Measurements from ENCODE around the gene DOK1. TPM values are rescaled to one million over a fixed set of nuclear protein-coding genes. Genes with fewer than 3 reads are reported as not detected.

The DOK1 gene
- total RNA-seq, 8 experiments from 2014 or later = 1.6 to 23.0 (median 6.3) TPM

DNA sequence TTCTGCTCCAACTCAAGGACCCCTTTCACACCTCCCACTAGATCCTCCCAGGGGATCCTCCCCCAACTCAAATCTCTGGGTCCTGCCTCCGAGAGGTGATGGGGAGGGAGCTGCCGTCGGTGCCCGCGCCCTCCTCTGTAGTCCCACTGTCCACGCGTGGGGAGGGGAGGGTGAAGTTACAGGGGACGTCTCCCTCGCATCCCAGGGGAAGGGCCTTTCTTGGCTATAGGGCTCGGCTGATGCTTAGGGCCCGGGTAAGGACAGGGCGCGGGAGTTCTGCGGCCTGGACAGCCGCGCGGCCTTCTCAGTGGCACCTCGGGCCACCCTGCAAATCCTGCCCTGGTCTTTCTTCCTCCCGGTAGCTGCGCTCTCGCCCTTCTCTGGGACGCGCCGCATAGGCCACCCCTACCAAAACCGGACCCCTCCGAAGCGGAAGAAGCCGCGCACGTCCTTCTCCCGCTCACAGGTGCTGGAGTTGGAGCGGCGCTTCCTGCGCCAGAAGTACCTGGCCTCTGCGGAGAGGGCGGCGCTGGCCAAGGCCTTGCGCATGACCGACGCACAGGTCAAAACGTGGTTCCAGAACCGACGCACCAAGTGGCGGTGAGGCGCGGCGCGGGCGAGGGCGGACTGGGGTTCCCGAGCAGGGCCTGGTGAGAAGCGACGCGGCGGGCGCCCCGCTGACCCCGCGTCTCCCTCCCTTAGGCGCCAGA, 39.1 kb upstream of the DOK1 start:
- H3K4me1 ChIP-seq (replicated peaks in 1 of 2) = peaks cover 0 to 3% of the 10 kb centered on the region in 2 donors
- no peak for ATAC-seq (replicated peaks in 6 of 8)
- no peak overlapping the region for H3K27ac ChIP-seq
- in situ Hi-C loops (cut with MboI; ENCODE audit: low pct_unique_long_range_greater_than_20kb in 2 of 9, low sequenced_read_pairs in 9 of 9, unreplicated experiment in 9 of 9) = no loop called here
- WGBS, 10 experiments = 12 to 33% (median 21%) methylated on average over 3 to 13 of the region's 60 CpGs; no CpG with 5 or more reads in 7 of the 10 experiments
- peak overlapping the region in 2 of 5 donors; percentile 25 to 35 for H3K4me3 ChIP-seq

DNA sequence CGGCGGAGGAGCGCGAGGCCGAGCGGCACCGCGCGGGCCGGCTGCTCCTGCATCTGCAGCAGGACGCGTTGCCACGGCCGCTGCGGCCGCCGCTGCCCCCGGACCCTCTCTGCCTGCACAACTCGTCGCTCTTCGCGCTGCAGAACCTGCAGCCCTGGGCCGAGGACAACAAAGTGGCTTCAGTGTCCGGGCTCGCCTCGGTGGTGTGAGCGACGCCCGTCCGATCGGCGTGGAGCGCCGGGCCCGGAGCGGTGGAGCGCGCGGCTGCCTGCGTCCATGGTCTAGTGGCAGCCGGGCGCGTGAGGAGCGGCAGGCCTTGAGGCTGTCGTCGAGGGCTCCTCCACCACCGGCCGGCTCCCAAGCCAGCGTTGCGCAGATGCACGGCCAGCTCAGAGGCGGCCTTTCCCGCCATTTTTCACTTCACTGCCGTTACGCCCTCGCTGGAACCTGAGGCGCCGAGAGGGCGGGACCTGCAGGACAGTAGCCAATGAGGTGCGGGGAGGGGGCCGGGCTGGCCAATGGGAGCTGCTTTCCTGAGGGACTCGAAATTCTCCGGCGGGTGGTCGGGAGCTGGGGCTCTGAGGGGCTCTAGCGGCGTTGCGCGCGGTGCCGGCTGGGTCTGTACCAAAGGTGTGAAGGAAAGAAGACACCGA, 38.4 kb upstream of the DOK1 start:
- 4 to 20% (median 15%) methylated on average over 1 to 27 of the region's 72 CpGs; no CpG with 5 or more reads in 7 of the 10 experiments for WGBS, 10 experiments
- in situ Hi-C loops (cut with MboI; ENCODE audit: low pct_unique_long_range_greater_than_20kb in 2 of 9, low sequenced_read_pairs in 9 of 9, unreplicated experiment in 9 of 9) = no loop called here
- Histone ChIP-seq H3K4me1 (replicated peaks in 1 of 2) (peaks cover 0 to 3% of the 10 kb centered on the region in 2 donors), H3K27ac (no peak overlapping the region), H3K4me3 (peak overlapping the region; percentile 9 to 35 (median 24))
- peak; percentile 31 to 96 (median 83) for ATAC-seq (replicated peaks in 6 of 8)

DNA sequence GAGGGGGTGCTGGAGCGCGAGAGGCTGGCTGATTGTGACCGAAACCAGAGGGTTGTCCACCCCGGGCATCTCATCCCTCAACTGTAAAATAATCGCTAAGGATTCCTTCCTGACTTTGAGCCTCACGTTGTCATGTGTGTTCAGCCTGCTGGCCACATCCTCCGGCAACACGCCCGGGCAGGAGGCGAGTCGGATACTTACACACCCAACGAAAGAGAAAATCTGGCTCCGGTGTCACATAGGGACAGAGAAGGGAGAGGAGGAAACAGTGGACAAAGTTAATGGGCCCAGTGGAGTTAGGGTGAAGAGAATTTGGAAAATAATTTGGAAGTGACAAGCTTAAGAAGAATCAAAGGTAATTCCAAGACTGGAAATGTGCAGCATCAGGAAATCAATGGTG, 37.9 kb upstream of the DOK1 start:
- Histone ChIP-seq H3K4me3 (peak overlapping the region in 3 of 5 donors; percentile 20 to 35 (median 24)), H3K4me1 (replicated peaks in 1 of 2) (peaks cover 0 to 3% of the 10 kb centered on the region in 2 donors), H3K27ac (no peak overlapping the region)
- ATAC-seq (replicated peaks in 6 of 8) = no peak
- WGBS, 10 experiments = 58 to 100% (median 68%) methylated on average over 1 to 9 of the region's 13 CpGs; no CpG with 5 or more reads in 3 of the 10 experiments
- in situ Hi-C loops (cut with MboI; ENCODE audit: low pct_unique_long_range_greater_than_20kb in 2 of 9, low sequenced_read_pairs in 9 of 9, unreplicated experiment in 9 of 9) = no loop called here

DNA sequence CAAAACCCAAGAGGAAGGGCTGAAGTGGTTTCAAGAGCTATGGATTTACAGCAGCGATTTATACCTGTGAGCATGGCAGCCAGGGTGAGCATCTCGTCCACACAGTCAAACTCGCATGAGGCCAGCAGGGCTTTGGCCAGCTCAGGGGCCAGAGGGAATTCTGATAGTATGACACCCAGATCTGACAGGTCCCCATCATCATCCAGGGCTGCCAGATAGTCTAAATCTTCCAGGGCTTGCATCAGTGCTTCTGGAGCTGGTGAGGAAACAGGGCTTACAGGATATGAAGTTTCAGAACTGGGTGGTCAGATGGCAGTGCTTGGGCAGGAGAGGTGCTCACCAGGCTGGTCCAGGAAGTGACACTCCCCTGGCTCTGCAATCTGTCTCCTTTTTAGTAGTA, 32.0 kb upstream of the DOK1 start:
- no peak for ATAC-seq (replicated peaks in 6 of 8)
- no peak overlapping the region for H3K27ac ChIP-seq
- H3K4me1 ChIP-seq (replicated peaks in 1 of 2) = no peaks in the 10 kb centered on the region
- in situ Hi-C loops (cut with MboI; ENCODE audit: low pct_unique_long_range_greater_than_20kb in 2 of 9, low sequenced_read_pairs in 9 of 9, unreplicated experiment in 9 of 9) = no loop called here
- no peak overlapping the region for H3K4me3 ChIP-seq
- WGBS, 10 experiments = 20 to 90% (median 44%) methylated on average over 1 to 3 of the region's 3 CpGs; no CpG with 5 or more reads in 3 of the 10 experiments

DNA sequence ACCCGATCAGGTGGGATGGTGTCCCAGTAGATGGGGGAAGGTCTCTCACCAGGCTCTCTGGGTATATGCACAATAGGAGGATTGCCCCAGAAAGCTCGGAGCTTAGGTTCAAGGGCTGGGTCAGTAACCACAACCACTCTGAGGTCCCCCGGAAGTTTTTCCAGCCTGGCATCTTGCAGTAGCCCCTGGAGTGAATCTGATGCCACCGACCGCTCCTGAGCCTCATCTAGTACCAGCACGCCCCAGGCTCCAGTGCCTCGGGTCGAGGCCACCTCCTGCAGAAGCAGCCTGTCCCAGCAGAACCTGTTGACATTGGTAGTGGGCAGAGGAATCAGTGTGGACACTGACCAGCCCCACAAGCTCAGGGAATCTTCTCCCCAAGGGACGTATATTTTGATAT, 30.5 kb upstream of the DOK1 start:
- no peak for ATAC-seq (replicated peaks in 6 of 8)
- WGBS, 10 experiments = 17 to 100% (median 80%) methylated on average over 1 to 6 of the region's 9 CpGs; no CpG with 5 or more reads in 5 of the 10 experiments
- H3K4me3 ChIP-seq = no peak overlapping the region
- no peak overlapping the region for H3K27ac ChIP-seq
- H3K4me1 ChIP-seq (replicated peaks in 1 of 2) = peaks cover 5 to 6% of the 10 kb centered on the region in 2 donors
- in situ Hi-C loops (cut with MboI; ENCODE audit: low pct_unique_long_range_greater_than_20kb in 2 of 9, low sequenced_read_pairs in 9 of 9, unreplicated experiment in 9 of 9) = no loop called here

DNA sequence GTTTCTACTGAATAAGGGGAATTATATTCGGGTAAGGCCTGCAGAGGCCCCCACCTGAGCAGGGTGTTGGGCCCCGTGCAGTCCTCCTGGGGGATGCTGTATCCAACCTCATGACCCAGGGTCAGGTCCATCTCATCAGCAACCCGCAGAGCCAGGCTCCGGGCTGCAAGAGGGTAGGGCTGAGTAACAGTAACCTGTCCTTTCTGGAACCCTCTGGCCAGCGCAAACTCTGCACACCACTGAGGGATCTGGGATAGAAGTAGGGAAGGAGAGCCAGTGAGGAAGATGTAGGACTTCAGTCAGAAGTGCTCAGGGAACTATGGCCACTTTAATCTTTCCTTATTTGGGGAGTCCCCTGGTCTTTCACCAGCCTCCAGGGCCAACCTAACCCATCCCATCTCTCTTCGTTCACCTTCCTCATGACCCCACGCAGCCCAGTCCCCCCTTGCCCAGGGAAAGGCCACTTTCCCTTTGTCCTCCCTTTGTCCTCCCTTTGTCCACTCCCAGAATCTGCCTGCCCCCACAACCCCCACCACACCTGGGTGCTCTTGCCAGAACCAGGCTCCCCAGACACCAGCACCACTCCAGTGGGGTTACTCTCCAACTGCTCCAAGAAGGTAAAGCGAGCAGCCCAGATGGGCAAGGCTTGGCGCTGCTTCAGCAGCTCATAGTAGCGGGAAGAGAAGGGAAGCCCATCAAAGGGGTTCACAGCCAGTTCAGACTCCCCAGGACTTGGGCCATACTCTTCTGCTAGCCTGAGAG, 29.4 kb upstream of the DOK1 start:
- in situ Hi-C loops (cut with MboI; ENCODE audit: low pct_unique_long_range_greater_than_20kb in 2 of 9, low sequenced_read_pairs in 9 of 9, unreplicated experiment in 9 of 9) = no loop called here

DNA sequence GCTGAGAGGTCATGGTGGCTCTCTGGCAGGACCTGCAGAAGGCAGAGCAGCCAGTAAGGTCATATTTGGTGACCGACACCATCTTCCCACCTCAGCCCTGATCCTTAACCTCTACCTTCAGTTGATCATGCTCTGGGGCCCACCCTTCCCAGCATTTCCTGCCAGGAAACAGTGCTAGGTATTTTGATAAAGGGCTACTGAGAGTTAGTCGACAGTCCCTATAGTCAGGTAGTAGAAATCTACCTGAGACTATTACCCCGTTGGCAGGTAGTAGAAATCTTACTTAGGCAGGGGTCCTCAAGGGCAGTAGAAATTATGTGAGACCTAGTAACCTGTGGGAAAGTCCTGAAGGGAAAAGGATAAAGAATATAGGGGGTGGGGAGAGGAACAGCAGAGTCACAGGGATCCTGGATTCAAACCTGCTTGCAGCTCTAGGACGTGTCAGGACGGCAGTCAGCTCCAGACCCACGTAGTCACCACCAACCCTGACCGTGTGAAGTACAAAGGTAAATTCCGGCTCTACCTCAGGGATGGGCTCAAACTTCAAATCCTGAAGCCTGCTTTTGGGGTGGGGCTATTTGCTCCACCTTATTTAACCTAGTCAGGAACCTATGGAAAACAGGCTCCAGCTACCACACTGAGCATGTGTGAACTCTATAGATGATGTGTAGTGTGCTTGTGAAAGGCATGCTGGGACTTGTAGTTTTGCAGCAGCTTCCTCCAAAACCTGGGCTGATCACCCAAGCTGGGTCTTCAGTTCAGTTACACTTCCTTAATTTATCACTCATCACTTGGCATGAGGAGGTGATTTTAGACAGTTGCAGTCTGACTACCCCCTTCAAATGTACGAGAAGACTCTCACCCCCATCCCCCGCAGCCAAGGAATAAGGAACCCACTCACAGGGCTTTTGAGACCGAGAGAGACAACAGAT, 28.5 kb upstream of the DOK1 start, which contains the start of gene DQX1:
DQX1 (minus strand) TSS at position 515 of the 932 bp plus-strand sequence; CDS start at position 13, 502 bp downstream.
- Histone ChIP-seq H3K4me1 (replicated peaks in 1 of 2) (peaks cover 8% of the 10 kb centered on the region in 2 donors), H3K27ac (no peak within 1 kb of the TSS), H3K4me3 (no peak within 1 kb of the TSS)
- in situ Hi-C loops (cut with MboI; ENCODE audit: low pct_unique_long_range_greater_than_20kb in 2 of 9, low sequenced_read_pairs in 9 of 9, unreplicated experiment in 9 of 9) = no loop called here
- no peak for ATAC-seq (replicated peaks in 6 of 8)
- WGBS, 10 experiments = 60 to 100% (median 90%) methylated on average over 1 to 11 of the region's 11 CpGs; no CpG with 5 or more reads in 1 of the 10 experiments

More for the DNA sequence above, 29.4 kb upstream of the DOK1 start:
- 80 to 100% (median 90%) methylated on average over 1 to 7 of the region's 10 CpGs; no CpG with 5 or more reads in 4 of the 10 experiments for whole genome bisulfite sequencing, 10 experiments
- no peak overlapping the region for H3K4me3 ChIP-seq
- H3K27ac ChIP-seq = no peak overlapping the region
- no peak for ATAC-seq (replicated peaks in 6 of 8)
- peaks cover 5 to 6% of the 10 kb centered on the region in 2 donors for H3K4me1 ChIP-seq (replicated peaks in 1 of 2)

DNA sequence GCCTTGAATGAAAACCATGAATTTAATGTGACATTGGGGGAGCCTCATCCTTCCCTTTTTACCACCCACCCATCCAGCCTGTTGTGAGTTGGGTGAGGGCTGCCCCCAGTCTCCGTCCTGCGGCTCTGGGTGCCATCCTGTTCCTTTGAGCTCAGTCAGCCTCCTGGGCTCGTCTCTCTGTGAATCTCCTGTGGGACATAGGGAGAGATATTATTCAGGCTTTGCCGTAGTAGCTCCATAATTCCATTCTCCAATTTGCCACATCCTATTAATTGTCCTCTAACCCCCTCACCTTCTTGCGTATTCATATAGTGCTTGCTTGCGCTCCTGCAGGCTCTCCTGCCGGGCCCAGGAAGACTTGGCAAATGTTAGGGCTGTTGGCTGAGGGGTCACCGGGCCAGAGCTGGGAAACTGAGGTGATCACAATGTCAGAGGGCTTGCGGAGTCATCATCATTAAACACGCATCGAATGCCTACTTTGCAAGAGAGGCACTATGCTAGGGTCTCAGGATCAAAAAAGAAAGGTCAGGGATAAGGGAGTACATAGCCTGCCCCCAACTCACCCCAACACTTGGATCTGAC, 27.8 kb upstream of the DOK1 start:
- in situ Hi-C loops (cut with MboI; ENCODE audit: low pct_unique_long_range_greater_than_20kb in 2 of 9, low sequenced_read_pairs in 9 of 9, unreplicated experiment in 9 of 9) = no loop called here
- WGBS, 10 experiments = 82 to 100% (median 97%) methylated on average over 1 to 6 of the region's 11 CpGs; no CpG with 5 or more reads in 2 of the 10 experiments

DNA sequence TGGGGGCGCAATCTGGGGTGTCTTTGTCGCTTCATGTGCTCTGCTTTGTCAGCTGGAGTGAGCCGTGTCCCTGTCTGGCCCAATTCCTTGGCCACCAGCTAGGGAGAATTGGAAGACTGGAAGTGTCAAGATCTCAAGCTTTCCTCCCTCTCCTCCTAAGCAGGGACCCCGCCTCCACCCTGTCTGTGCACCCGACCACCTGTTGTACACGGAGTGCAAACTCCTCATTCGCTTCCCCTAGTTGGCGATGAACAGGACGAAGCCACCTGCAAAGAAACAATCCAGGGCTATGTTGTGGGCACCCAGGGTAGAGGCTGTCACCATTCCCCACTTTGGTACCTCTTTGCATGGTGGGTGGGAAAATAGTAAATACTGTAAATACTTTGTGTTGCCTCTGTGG, 26.8 kb upstream of the DOK1 start:
- H3K4me3 ChIP-seq = no peak overlapping the region
- no peak overlapping the region for H3K27ac ChIP-seq
- 60 to 100% (median 100%) methylated on average over 1 to 6 of the region's 9 CpGs; no CpG with 5 or more reads in 4 of the 10 experiments for WGBS, 10 experiments
- ATAC-seq (replicated peaks in 6 of 8) = no peak
- peaks cover 13 to 17% of the 10 kb centered on the region in 2 donors for H3K4me1 ChIP-seq (replicated peaks in 1 of 2)
- in situ Hi-C loops (cut with MboI; ENCODE audit: low pct_unique_long_range_greater_than_20kb in 2 of 9, low sequenced_read_pairs in 9 of 9, unreplicated experiment in 9 of 9) = no loop called here

More for the DNA sequence above, 27.8 kb upstream of the DOK1 start:
- no peak for ATAC-seq (replicated peaks in 6 of 8)
- no peak overlapping the region for H3K4me3 ChIP-seq
- no peak overlapping the region for H3K27ac ChIP-seq
- peaks cover 13 to 15% of the 10 kb centered on the region in 2 donors for H3K4me1 ChIP-seq (replicated peaks in 1 of 2)

DNA sequence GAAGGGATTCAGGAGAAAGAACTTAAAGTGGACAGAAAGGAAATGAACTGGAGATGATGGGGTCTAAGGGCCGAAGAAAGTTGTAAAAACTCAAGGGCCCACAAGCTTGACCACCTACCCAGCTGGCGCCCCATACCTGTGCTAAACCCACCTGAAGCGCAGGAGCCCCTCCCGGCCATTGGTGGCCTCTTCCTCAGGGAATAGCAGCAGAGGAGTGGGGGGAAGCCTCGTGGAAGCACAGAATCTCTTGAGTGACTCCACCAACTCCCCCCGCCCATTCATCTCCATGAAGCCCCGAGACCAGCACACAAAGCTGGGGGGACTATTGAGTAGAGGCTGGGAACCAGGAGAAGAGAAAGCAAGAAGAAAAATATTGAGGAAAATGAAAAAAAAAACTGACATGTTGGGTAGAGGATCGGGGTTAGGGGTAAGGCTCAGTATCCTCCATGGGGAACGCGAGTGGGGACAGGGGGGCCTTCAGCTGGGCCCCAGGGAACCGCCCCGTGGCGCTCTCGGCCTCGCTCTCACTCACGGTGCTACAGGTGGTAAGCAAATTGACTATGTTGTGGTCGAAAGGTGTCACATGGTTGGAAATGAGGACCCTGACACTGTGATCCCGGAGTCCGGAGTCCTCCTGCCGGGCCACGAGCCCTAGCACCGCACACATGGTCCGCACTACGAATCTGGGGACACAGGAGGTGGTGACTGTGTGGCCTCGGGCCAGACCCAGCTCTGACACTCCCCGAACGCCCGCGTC, 25.7 kb upstream of the DOK1 start:
- Histone ChIP-seq H3K4me3 (peak overlapping the region; percentile 69 to 96 (median 91)), H3K4me1 (replicated peaks in 1 of 2) (peaks cover 13 to 17% of the 10 kb centered on the region in 2 donors), H3K27ac (peak overlapping the region; percentile 67 to 86)
- ATAC-seq (replicated peaks in 6 of 8) = no peak
- in situ Hi-C loops (cut with MboI; ENCODE audit: low pct_unique_long_range_greater_than_20kb in 2 of 9, low sequenced_read_pairs in 9 of 9, unreplicated experiment in 9 of 9) = no loop called here
- WGBS, 10 experiments = 0 to 67% (median 33%) methylated on average over 1 to 9 of the region's 29 CpGs; no CpG with 5 or more reads in 3 of the 10 experiments
